ENCODE measurements around the gene DMAC2L.

Gene DMAC2L

DNA sequence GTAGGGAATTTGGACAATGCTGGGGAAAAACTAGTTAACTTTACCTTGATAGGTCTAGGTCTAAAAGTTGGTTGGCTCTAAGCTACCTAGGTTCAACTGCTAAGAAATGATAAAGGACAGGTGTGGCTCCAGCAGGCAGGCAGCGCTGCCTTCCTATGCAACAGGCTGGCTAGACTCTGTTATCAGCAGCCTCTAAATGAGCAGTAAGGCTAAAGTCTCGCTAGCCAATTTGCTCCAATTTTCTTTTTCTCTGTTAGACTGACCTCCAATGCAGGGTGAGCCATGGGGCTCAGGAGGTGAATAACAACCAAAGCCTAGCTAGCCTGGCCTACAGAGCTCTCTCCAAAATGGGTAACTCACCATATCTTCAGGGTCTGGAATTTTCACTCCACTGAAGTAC lies 26.5 kb downstream of the DMAC2L start:
- no peak overlapping the region for H3K4me3 ChIP-seq (ENCODE audit: low read depth, low read length)
- no peak for DNase-seq (ENCODE audit: low read depth)
- TF ChIP-seq, protein P1, sequence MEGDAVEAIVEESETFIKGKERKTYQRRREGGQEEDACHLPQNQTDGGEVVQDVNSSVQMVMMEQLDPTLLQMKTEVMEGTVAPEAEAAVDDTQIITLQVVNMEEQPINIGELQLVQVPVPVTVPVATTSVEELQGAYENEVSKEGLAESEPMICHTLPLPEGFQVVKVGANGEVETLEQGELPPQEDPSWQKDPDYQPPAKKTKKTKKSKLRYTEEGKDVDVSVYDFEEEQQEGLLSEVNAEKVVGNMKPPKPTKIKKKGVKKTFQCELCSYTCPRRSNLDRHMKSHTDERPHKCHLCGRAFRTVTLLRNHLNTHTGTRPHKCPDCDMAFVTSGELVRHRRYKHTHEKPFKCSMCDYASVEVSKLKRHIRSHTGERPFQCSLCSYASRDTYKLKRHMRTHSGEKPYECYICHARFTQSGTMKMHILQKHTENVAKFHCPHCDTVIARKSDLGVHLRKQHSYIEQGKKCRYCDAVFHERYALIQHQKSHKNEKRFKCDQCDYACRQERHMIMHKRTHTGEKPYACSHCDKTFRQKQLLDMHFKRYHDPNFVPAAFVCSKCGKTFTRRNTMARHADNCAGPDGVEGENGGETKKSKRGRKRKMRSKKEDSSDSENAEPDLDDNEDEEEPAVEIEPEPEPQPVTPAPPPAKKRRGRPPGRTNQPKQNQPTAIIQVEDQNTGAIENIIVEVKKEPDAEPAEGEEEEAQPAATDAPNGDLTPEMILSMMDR (IDR thresholded peaks at IDR 0.05; ENCODE audit: insufficient read depth, low read depth, low read length, missing control alignments) = no peak

DNA sequence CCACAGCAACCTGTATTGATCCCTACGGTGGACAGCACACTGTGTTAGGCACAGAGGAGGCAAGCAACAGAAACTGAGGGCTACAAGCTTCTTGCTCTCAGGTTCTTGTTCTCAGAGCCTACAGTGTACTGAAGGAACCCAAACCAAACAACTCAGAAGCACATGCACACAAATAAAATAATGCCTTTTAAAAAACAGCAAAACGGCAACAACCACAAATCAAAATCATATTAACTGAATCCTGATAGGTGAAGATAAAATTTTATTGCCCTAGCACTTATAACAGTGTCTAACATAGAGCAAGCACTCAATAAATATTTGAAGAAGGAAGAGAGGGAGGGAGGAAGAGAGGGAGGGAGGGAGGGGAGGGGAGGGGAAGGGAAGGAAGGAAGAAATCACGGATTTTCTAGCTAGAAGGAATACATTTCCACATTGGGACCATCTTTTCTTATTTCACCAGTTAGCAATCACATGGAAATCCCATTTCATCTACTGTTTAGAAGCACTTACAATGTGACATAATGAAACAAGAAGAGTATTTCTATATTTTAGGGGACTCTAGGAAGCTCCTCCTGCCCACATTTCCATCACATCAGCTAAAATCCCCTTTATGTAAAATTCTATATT lies 27.2 kb downstream of the DMAC2L start:
- no peak for DNase-seq (ENCODE audit: low read depth)
- no peak overlapping the region for H3K4me3 ChIP-seq (ENCODE audit: low read depth, low read length)
- TF ChIP-seq, protein P1 (IDR thresholded peaks at IDR 0.05; ENCODE audit: insufficient read depth, low read depth, low read length, missing control alignments) = no peak

DNA sequence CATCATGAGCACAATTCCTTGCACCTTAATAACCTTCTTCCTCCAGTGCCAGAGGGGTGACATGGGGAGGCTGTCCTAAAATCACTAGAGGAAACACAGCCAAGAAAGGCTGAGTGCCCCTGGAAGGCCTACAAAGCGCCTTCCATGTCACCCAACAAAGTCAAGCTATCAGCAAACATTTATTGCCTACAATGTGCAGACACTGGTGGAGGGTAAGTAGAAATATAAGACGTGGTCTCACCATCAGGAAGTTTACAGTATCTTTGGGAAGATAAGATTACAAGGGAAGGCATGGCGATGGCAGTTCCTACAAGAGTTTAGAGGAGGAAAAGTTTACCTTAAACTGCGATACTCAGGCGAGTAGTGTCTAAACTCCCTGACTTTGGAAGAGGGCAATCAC lies 27.9 kb downstream of the DMAC2L start:
- TF ChIP-seq, protein P1 (IDR thresholded peaks at IDR 0.05; ENCODE audit: insufficient read depth, low read depth, low read length, missing control alignments) = no peak
- no peak for DNase-seq (ENCODE audit: low read depth)

DNA sequence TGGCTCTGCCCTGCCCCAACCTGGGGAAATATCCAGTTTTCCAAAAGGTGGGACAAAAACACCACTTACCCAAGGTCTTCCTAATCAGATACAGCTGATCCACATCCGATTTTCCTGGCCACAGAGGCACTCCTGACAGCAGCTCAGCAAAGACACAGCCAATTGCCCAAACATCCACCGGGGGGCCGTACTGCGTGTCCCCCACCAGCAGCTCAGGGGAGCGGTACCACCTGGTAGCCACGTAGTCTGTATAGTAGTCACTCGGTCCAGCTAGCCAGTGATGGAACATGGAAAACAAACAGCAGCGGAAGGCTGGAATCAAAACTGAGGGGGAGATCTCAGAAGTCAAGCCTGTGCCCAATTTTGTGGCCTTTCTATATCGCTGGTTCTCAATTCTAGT lies 28.8 kb downstream of the DMAC2L start:
- DNase-seq (ENCODE audit: low read depth) = peak; percentile 10
- TF ChIP-seq, protein P1 (IDR thresholded peaks at IDR 0.05; ENCODE audit: insufficient read depth, low read depth, low read length, missing control alignments) = peak; percentile 15
- no peak overlapping the region for H3K4me3 ChIP-seq (ENCODE audit: low read depth, low read length)

More for the DNA sequence above, 27.9 kb downstream of the DMAC2L start:
- no peak overlapping the region for H3K4me3 ChIP-seq (ENCODE audit: low read depth, low read length)

DNA sequence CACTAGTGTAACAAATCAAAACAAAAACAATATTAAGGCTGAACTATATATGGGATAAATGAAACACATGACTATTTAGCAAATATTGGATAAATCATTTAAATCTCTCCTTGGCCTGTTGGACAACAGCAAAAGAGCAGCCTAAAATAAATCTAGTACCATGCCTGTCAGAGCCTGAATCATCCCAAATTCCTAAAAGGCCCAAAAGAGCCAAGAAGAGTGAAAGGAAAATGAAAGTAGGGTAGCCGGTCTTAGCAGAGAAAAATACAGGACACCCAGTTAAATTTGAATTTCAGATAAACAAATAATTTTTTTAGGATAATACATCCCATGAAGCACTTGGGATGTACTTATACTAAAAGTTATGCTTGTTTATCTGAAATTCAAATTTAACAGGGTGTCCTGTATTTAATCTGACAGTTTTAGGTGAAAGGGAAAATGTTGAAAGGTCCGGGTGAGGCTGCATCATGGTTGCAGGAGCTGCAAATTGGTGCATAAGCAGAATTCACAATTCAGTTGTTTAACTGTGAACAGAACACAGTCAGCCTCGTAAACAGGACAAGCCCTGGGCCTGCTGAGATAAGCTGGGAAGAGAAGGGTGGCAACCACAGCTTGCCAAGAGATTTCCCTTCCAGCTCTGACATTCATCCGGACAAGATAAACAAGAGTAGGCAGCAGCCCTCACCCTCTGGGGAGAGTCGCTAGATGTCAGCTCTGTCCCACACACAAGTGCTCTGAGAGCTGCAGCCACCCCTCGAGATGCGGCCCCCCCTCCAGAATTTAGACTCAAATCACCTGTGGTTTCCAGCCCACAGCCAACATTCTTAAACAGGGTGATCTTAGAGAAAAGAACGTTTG lies 30.3 kb downstream of the DMAC2L start:
- H3K4me3 ChIP-seq (ENCODE audit: low read depth, low read length) = no peak overlapping the region
- DNase-seq (ENCODE audit: low read depth) = peak; percentile 64
- TF ChIP-seq, protein P1 (IDR thresholded peaks at IDR 0.05; ENCODE audit: insufficient read depth, low read depth, low read length, missing control alignments) = peak; percentile 28

DNA sequence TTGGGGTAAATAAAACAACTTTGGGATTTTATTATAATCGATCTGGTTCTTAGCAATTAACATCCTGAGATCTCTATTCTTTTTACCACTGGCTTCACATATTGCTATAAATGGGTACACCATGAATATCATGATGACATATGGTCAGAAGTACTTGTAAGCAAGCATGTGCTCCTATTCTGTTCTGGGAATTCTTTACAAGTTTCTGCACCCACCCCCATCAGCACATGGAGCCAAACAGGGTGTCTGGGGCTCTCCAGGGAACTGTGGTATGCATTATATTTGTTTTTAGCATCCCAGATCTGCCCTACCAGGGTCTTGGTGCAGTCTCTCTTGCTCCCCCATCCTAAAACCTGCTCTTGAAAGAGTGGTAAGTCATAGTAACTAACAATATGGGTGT lies 31.3 kb downstream of the DMAC2L start:
- no peak for DNase-seq (ENCODE audit: low read depth)
- H3K4me3 ChIP-seq (ENCODE audit: low read depth, low read length) = no peak overlapping the region
- TF ChIP-seq, protein P1 (IDR thresholded peaks at IDR 0.05; ENCODE audit: insufficient read depth, low read depth, low read length, missing control alignments) = no peak

Measured in GM12865 (cell line).